Transverse colon (tissue), 4 donors: ENCODE results near the gene ENGASE. TPM values are rescaled to one million over a fixed set of nuclear protein-coding genes. Genes with fewer than 3 reads are reported as not detected.

Experiments used
- DNase-seq: peaks from one replicate; pipeline ENCODE4 v3.0.0-alpha.2; 2019
- H3K27ac ChIP-seq, 4 donors: fragments of 200-600 bp; sonication (generic); 2 replicates each; pipeline ENCODE4 v1.5.1; 2016 to 2018; ENCODE audit warnings: inconsistent platforms in 4 of 4
- H3K27me3 ChIP-seq: fragments of 200-600 bp; sonication (generic); 2 replicates; pipeline ENCODE4 v1.5.1; 2017; ENCODE audit warnings: inconsistent platforms
- H3K36me3 ChIP-seq, 4 donors: fragments of 200-600 bp; sonication (generic); 2 replicates each; pipeline ENCODE4 v1.5.1; 2017 to 2019; ENCODE audit warnings: inconsistent platforms in 4 of 4
- H3K4me1 ChIP-seq, 4 donors: fragments of 200-600 bp; sonication (generic); 2 replicates each; pipeline ENCODE4 v1.5.1; 2017 to 2020; ENCODE audit warnings: inconsistent platforms in 4 of 4
- H3K4me3 ChIP-seq, 4 donors: fragments of 200-600 bp; sonication (generic); 1 replicate in 1 of 4; 2 replicates in 3 of 4; pipeline versions ENCODE4 v1.5.1 to v1.6.1; 2017 to 2019; ENCODE audit warnings: inconsistent platforms in 4 of 4
- H3K9me3 ChIP-seq, 2 donors: fragments of 200-600 bp; sonication (generic); 2 replicates each; pipeline ENCODE4 v1.5.1; 2017 to 2019; ENCODE audit warnings: inconsistent platforms in 2 of 2
- EP300 ChIP-seq: sonication (generic); formaldehyde crosslinking; IDR thresholded peaks from one replicate; pipeline ENCODE4 v1.6.1; 2017; ENCODE audit warnings: antibody characterized with exemption, low read depth
- POLR2A ChIP-seq: fragments of 450-650 bp; IDR thresholded peaks from one replicate; pipeline ENCODE4 v1.6.1; 2016; ENCODE audit warnings: antibody characterized with exemption, mild to moderate bottlenecking, moderate library complexity
- POLR2AphosphoS5 ChIP-seq, 3 donors: sonication (generic); formaldehyde crosslinking; IDR thresholded peaks; one replicate each; pipeline ENCODE4 v1.6.1; 2016; ENCODE audit warnings: antibody characterized with exemption in 3 of 3
- WGBS, 2 donors: methylation state at CpG; one replicate each; pipeline ENCODE4 v1.1.5; 2018; ENCODE audit warnings: low coverage in 1 of 2; 5-methylcytosine and 5-hydroxymethylcytosine counted together
- in situ Hi-C, 4 donors: fragments of 200-750 bp; cut with MboI; loops; one replicate each; pipeline versions ENCODE4 v1.15.0 to v1.15.1; 2017; ENCODE audit warnings: low sequenced_read_pairs in 3 of 4, low pct_ligation_motif_present in 1 of 4, low pct_unique_long_range_greater_than_20kb in 1 of 4
- intact Hi-C: fragments of 100-400 bp; cut with DNase I; formaldehyde crosslinking; loops from one replicate; pipeline ENCODE4 v1.15.1; 2023; ENCODE audit warnings: low total_unique reads
- total RNA-seq, 4 donors: library from RNA; depleted of rRNA; stranded (reverse); fragments of >200 nt; gene quantifications; one replicate each; pipeline ENCODE4 v1.1.0, GENCODE V29; 2016
- TF ChIP-seq, protein P1 (sequence below), 5 experiments: fragments of 200-600 bp in 3 of 5; fragments of 450-650 bp in 2 of 5; sonication (generic) in 3 of 5; IDR thresholded peaks; 1 replicate in 2 of 5; 2 replicates in 3 of 5; pipeline ENCODE4 v1.5.1; 2016 to 2017; ENCODE audit warnings: antibody characterized with exemption in 5 of 5, inconsistent platforms in 3 of 5, mild to moderate bottlenecking in 2 of 5, moderate library complexity in 1 of 5

The ENGASE gene
- total RNA-seq, 4 donors from 2014 or later, result 74.7 to 335 (median 121) TPM

DNA sequence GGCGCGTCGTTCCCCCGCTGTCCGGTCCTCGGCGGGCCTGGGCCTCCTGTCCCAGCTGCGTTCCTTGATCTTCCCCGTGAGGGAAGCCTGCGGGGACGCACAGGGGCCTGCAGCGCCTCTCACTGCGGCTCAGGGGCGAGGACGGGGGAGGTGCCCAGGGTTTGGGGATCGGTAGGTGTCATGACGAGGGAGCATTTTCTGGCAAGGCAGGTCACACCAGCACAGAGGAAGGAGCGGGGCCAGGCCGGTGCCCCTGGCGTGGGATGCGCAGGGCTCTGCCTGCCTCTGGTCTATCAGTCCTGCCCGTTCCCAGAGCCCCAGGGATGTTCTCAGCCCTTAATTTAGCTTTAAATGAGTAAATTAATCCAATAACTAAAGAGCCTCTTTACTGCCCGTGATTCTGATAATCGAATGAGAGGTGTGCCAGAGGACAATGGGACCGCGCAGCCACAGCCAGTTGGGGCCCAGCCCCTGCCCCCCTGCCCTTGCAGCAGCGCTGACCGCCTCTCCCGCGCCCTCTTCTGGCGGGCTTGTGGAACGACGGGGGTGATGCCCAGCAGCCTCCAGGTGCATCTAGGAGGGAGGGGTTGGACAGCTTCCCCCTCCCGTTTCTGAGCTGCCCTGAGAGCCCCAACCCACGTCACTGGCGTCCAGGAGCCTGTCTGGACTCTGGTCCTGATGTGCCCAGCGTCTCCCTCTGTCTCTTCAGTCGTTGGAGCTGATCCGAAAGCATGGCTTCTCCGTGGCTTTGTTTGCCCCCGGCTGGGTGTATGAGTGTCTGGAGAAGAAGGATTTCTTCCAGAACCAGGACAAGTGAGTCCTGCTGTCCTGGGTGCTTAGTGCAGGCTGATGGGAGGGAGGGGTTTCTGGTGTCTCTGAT is 7.9 kb downstream of the ENGASE start:
- no peaks in the 10 kb centered on the region for H3K27me3 ChIP-seq
- DNase-seq, result peak; percentile 55
- TF ChIP-seq POLR2AphosphoS5 (IDR thresholded peaks at IDR 0.05) (no peak), POLR2A (no peak), EP300 (no peak)
- TF ChIP-seq, protein P1, sequence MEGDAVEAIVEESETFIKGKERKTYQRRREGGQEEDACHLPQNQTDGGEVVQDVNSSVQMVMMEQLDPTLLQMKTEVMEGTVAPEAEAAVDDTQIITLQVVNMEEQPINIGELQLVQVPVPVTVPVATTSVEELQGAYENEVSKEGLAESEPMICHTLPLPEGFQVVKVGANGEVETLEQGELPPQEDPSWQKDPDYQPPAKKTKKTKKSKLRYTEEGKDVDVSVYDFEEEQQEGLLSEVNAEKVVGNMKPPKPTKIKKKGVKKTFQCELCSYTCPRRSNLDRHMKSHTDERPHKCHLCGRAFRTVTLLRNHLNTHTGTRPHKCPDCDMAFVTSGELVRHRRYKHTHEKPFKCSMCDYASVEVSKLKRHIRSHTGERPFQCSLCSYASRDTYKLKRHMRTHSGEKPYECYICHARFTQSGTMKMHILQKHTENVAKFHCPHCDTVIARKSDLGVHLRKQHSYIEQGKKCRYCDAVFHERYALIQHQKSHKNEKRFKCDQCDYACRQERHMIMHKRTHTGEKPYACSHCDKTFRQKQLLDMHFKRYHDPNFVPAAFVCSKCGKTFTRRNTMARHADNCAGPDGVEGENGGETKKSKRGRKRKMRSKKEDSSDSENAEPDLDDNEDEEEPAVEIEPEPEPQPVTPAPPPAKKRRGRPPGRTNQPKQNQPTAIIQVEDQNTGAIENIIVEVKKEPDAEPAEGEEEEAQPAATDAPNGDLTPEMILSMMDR (IDR thresholded peaks at IDR 0.05), result peak; percentile 79 to 88 (median 83)
- H3K36me3 ChIP-seq, result peaks cover 0 to 16% (median 8%) of the 10 kb centered on the region in 4 donors
- H3K4me3 ChIP-seq, result no peak overlapping the region
- intact Hi-C loops (loop anchor here (1.0 kb wide), 1 partner anchor 35 kb away; no protein-coding TSS in a partner anchor), in situ Hi-C loops (no loop called here)
- no peak overlapping the region for H3K27ac ChIP-seq
- no peaks in the 10 kb centered on the region for H3K9me3 ChIP-seq
- H3K4me1 ChIP-seq, result peaks cover 0 to 13% (median 5%) of the 10 kb centered on the region in 4 donors
- 65 to 87% methylated on average over 6 to 41 of the region's 41 CpGs for WGBS, 2 donors

DNA sequence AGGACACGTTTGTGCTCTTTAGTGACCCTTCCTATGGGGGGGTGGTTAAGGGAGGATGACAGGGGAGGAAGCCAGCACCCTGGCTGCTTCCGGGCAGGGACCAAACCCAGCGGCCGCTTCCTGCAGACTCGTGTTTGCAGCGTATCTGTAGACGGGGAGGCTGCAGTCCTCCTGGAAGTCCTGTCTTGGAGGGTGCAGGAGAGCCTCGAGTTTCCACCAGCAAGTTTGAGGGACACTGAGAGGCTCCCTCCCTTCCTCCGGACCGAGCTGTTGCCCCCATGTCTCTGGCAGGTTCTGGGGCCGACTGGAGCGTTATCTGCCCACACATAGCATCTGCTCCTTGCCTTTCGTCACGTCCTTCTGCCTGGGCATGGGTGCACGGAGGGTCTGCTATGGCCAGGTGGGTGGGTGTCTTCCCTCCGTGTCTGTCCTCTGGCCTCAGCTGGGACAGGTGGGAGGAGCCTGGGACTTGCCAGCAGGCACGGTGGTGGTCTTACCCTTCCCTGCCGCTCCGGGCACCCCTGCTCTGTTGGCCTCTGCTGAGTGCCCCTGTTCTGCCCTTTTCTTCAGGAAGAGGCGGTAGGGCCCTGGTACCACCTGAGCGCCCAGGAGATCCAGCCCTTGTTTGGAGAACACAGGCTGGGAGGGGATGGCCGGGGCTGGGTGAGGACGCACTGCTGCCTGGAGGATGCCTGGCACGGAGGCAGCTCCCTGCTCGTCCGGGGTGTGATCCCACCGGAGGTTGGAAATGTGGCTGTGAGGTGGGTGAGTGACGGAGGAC is 8.8 kb downstream of the ENGASE start:
- Histone ChIP-seq H3K27ac (no peak overlapping the region), H3K4me3 (no peak overlapping the region), H3K36me3 (peaks cover 0 to 16% (median 8%) of the 10 kb centered on the region in 4 donors), H3K9me3 (no peaks in the 10 kb centered on the region), H3K4me1 (peaks cover 0 to 7% (median under 1%) of the 10 kb centered on the region in 4 donors), H3K27me3 (no peaks in the 10 kb centered on the region)
- WGBS, 2 donors, result 86% methylated on average over 26 of the region's 28 CpGs; no CpG with 5 or more reads in 1 of the 2 donors
- TF ChIP-seq POLR2AphosphoS5 (IDR thresholded peaks at IDR 0.05) (no peak), POLR2A (no peak), EP300 (no peak)
- TF ChIP-seq, protein P1 (IDR thresholded peaks at IDR 0.05), result no peak
- intact Hi-C loops, result no loop called here
- in situ Hi-C loops, result no loop called here
- DNase-seq, result no peak

DNA sequence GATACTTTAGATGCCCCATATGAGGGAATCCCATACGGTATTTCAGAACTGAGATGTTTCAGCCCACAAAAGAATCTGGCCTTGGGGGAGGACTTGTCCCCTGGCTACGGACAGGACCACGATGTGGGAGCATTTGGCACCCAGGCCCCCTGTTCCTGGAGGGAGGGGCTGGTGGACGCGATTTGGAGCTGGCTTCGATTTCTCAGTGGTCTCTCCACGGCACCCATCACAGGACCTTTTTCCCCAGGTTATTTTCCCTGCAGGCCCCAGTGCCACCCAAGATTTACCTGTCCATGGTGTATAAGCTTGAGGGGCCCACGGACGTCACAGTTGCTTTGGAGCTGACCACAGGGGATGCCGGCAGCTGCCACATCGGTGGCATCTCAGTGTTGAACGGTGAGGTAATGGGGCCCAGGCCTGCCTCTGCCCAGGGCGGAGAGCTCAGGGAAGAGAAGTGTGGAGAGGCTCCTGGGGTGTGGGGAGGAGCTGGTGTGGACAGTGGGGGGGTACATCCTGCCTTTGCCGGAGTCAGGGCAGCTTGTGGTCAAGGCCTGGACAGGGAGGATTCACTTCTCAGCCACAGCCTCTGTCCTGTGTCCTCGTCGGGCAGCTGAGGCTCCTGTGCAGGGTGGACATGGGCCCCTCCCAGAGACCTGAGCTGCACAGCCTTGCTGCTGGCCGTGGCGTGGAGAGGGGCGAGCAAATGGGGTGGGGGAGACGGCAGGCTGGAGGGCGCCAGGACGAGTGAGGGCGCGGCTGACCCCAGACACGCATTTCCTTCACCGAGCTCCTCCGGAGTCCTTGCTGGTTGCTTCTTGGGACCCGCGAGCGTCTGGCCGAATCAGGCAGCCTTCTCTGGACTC is 9.9 kb downstream of the ENGASE start:
- no peaks in the 10 kb centered on the region for H3K9me3 ChIP-seq
- peaks cover 0 to 16% (median 6%) of the 10 kb centered on the region in 4 donors for H3K36me3 ChIP-seq
- peaks cover 0 to 6% (median 0%) of the 10 kb centered on the region in 4 donors for H3K4me1 ChIP-seq
- no peak for DNase-seq
- TF ChIP-seq POLR2AphosphoS5 (IDR thresholded peaks at IDR 0.05) (no peak), EP300 (no peak), POLR2A (no peak)
- TF ChIP-seq, protein P1 (IDR thresholded peaks at IDR 0.05), result no peak
- no peak overlapping the region for H3K27ac ChIP-seq
- intact Hi-C loops (loop anchor here (5.0 kb wide), 1 partner anchor 308 kb away; no protein-coding TSS in a partner anchor), in situ Hi-C loops (no loop called here)
- WGBS, 2 donors, result 91% methylated on average over 29 of the region's 31 CpGs; no CpG with 5 or more reads in 1 of the 2 donors
- no peak overlapping the region for H3K4me3 ChIP-seq
- no peaks in the 10 kb centered on the region for H3K27me3 ChIP-seq
